ENCODE measurements around the gene GUCY1A2. TPM values are rescaled to one million over a fixed set of nuclear protein-coding genes. Genes with fewer than 3 reads are reported as not detected.

The GUCY1A2 gene
- total RNA-seq, 1 donor from 2014 or later: 23.8 TPM

DNA sequence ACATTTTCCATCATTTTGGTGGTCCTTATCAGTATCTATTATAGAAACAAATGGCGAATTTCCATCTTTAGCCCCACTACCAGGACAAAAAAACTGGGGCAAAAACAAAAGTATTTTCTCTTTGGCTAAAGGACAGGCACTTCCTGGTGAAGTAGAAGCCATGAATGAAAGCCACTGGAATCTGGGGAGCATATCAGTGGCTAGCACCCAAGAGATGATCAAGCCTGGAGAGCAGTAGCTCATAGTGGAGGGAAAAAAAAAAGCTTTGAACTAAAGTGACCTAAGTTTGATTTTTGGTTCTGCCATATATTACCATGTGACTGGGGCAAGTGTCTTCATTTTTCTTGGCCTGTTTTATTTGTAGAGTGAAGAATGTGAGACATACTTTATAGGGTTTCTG, 272.3 kb downstream of the GUCY1A2 start:
- DNase-seq (ENCODE audit: low spot score): no peak

DNA sequence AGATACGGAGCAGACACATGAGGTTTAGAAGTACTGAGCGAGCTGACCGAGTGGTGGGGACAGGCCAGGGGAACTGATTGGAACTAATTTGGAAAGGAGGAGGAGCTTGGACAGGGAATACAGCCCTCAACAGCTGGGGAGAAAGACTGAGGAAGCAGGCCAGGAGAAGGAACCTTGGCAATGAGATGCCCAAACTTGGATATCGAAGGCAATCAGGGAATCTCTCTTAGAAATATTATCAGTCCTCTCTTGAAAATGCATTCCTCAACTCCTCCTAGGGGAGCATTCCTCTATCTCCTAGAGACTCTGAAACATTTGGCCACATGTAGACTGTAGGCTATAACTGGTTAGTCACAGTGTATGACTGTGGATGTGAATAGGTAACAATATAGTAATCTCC, 284.6 kb downstream of the GUCY1A2 start:
- no peak for DNase-seq (ENCODE audit: low spot score)

DNA sequence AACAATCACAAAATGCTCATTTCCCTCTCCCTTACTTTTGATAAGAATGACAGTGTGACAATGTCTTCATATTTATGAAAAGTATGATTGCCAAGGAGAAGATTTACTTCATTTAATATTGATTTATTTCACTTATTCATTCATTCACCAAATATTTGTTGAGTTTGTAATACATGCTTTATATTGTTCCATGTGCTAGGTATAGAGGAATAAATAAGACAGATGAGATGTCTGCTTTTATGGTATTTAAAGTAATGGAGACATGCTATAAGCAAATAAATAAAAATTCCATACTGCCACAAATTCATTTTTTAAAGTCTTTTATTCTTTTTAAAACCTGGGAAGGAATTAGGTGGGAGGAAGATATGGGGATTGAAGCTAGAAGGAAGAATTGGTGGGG, 289.4 kb downstream of the GUCY1A2 start:
- no peak for DNase-seq (ENCODE audit: low spot score)

DNA sequence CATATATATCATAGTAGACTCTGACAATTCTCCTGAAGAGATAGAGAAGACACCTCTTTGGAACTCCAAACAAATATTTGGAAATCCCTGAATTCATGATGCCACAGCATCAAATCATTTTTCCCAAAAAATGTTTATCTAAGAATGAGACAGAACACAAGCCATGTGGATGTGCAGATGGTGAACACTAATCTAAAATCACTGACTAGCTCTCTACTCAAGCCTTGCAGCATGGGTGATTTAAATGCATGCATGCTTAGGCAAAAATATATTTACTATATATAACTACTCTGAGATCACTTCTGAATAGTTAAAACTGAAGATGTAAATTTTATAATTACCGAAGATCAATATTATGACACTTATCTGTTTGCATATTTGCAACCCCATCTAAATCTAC, 289.9 kb downstream of the GUCY1A2 start:
- no peak for DNase-seq (ENCODE audit: low spot score)

DNA sequence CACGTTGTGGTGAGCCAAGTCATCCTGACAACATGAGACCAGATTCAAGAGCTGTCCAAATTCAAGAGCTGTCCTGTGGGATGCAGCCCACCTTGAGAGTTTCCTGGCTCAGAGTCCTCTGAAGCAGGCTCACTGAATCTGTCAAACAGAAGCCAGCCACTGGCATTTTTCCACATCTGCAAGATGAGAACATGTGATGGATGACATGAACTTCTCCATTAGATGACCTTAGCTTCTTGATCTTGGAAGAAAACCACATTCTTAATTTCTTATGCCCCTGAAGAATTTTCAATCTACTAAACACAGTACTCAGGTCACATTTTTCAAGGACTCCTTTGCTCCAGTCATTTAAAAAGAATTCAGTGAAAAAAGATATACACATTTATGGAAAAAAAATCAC, 291.0 kb downstream of the GUCY1A2 start:
- no peak for DNase-seq (ENCODE audit: low spot score)

DNA sequence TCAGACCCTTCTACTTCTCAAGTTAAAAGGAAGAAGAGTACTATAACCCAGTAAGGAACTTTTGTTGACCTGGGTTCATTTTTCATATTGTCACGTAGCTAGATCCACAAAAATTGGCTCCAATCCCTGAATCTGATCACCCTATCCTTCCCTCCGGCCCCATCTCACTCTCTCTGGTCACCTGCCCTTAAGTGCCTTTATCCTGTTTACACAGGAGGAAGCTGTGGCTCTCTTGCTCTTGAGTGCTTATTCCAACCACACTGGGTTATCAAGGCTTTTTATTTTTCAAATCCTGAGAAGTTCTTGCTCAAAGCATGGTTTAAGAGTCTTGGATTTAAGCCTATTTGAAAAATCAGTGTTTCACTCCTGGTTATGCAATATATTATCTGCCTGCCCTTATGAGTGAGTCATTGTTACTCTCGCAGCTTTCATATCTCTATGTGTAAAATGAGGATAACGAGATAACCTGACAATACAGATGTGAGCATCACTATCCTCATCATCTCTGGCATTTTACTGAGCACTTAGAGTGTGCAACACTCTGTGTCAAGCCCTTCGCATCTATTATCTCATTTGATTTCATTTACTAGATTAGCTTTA, 293.9 kb downstream of the GUCY1A2 start:
- no peak for DNase-seq (ENCODE audit: low spot score)

DNA sequence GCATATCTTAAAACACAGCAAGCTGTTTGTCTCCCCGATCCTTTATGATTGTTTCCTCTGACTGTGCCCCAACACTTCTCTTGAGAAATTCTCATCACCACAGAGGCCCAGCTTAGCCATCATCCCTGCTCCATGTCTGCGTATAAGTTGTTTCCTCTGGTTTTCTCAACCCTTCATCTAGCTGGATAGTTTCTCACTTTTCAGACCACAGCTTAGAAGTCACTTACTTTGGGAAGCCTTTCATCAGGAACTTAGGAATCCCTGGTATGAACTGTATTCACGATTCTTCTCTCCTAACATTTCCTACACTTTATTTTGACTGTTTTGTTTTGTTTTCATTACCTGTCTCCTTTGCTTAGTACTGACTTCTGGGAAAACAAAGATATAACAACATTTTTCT, 295.2 kb downstream of the GUCY1A2 start:
- no peak for DNase-seq (ENCODE audit: low spot score)

DNA sequence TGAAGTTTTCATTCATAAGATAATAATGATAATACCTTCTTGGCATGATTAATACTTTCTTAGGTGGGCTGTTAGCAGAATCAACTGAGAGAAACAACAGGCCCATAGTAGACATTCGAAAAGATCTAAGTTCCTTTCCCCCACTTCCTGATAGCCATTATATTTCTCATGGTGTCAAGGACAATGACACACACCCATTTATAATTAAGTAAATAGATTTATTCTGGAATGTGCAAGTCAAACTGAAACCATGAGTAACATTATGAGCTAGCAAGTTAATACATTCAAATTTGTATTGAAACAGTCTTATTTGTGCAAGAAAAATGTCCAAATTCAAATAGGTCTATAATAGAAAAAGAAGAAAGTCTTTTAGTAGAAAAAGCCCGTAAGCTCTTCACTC, 301.1 kb downstream of the GUCY1A2 start:
- DNase-seq (ENCODE audit: low spot score): no peak

DNA sequence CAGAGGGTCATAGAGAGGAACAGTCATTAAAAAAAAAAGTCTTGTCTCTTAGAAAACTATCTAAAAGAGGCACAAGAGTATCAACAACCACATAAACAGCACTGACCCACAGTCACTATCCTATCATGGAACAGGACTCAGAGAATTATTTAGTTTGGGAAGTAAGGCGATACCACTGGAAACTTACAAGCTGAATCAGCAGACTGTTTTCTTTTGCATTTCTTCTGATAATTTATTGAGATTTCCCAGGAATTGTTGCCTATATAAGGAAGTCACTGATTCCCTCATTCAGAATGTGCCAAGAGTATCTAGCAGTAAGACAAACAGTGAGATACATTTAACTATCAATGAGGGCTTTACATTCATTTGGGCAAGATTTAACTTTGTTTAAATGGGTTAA, 304.1 kb downstream of the GUCY1A2 start:
- DNase-seq (ENCODE audit: low spot score): no peak

DNA sequence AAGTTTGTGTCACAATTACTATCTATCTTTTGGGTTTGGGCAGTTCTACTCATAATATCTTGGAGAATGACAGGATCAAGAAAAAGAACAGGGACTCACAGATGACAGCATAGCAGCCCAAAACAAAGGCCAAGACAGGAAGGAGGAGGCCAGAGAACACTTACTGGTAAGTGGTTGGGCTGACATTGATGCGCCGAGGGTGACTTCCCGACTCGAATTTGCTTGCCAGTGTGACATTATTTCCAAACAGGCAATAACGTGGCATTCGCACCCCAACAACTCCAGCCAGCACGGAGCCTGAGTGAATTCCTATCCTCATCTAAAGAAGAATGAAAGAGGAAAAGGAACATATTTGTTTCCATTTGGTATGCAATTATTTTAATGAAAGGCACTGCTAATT, 309.9 kb downstream of the GUCY1A2 start:
- no peak for DNase-seq (ENCODE audit: low spot score)

DNA sequence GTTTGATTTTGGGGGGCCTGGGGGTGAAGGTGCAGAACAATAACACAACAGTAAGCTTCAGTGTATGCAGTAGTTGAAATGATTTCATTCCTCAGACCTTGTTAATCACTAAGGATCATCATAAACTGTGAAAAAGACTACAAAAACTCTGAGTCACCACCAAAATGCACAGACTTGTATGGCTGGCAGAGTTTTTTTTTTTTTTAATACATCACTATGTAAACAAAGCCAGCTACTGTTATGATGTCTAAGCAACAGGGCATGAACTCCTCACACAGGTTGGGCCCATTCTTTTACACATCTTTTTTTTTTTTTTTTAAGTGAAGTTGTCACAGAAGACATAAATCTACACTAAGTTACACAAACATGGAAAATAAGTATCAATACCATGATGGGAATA, 311.9 kb downstream of the GUCY1A2 start:
- no peak for DNase-seq (ENCODE audit: low spot score)

DNA sequence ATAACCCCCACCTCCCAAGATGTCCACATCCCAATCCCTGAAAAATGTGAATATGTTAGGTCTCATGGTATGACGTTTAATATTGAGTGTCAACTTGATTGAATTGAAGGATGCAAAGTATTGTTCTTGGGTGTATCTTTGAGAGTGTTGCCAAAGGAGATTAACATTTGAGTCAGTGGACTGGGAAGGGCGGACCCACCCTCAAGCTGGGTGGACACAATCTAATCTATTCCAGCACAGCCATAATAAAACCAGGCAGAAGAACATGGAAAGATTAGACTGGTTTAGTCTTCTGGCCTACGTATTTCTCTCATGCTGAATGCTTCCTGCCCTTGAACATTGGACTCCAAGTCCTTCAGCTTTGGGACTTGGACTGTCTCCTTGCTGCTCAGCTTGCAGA, 315.5 kb downstream of the GUCY1A2 start:
- no peak for DNase-seq (ENCODE audit: low spot score)

DNA sequence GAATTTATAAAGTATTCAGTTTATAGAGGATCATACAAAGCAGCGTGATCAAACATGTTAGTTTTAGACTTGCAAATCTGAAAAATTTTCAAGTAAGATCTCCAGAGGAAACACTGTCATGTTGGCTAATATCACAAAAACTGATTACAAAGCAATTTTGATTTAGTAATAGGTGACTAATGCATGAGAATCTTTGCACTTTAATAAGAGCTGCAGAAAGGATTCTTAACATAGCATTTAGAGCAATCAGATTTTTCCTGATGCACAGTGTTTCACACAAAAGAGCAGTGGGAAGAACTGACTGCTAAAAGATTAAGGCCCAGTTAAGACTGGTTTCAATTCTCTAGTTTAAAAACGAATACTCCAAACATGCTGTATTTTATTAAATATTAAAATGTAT, 321.2 kb downstream of the GUCY1A2 start:
- DNase-seq (ENCODE audit: low spot score): no peak

DNA sequence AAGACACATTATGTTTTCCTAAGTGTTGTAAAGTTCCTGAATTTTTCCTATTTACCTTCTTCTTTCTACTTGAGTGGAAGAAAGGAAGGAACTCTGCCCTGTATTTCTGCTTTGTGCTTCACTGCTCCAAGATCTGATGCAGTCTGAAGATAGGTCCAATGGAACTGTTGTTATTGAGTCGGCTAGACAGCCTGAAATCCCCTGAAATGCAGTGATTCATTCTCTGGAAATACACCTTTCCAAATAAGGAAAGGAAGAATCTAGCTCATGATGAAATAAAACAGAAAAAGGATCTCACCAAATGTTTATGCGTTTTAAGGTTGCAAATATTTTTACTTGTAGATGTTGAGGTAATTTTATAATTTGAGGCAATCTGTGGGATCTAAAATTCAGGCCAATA, 322.8 kb downstream of the GUCY1A2 start:
- no peak for DNase-seq (ENCODE audit: low spot score)

DNA sequence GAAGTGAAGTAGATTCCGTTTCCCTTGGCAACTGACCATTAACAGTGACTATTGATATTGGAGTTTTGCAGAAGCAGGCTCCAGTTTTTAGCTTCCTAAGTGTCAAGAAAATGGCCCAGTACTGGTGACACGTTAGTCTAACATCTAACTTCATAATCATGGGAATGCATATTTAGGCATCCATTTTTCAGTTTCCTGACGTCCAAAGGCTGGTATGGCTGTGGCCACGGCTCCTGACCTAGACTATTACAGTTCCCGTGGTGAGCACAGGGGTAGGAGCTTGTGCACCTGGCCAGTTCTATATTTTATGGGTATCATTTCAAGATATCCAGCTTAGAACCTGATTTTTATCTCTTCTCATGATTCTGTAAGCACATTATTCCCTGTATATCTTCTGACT, 323.8 kb downstream of the GUCY1A2 start:
- DNase-seq (ENCODE audit: low spot score): no peak

DNA sequence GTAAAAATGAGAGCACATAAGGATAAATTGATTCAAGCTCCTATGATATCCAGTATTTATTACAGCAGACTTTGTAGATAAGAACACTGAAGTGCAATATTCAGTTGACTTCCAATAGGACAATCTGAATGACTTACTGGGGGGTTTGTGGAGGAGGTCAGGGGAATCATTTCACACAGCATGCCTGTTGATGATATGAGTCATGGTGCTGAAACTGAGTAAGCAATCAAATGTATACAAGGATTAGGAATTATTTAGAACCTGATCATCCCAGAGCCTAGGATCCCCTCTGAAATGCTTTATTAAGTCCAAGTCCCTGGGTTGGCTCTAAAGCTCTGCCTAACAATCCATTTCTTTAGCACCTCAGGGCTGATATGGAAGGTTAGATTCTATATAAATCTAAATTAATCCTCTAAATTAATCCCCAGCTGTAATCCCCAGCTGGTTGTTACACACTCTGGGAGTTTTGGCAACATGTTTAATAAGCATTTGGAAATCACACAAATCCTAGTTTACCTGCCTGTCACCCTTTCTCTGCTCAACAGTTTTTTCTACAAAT, 326.4 kb downstream of the GUCY1A2 start:
- DNase-seq (ENCODE audit: low spot score): no peak

DNA sequence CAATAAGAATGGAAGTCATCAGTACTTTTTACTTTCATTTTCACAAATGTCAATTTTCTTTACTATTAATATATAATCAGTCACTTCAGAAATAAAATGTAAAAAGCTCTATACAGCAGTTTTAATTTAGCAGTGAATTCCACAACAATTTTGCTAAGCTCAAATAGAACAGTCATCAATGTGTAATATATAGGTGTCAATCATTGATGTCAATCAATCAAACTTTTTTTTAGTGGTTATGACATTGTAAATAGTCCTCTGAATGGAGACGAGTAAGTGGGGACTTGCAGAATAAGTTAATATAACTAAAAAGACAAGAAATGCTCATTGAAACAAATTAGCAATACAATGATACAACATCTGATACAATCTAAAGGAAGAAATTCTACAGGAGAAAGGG, 327.4 kb downstream of the GUCY1A2 start:
- DNase-seq (ENCODE audit: low spot score): no peak

DNA sequence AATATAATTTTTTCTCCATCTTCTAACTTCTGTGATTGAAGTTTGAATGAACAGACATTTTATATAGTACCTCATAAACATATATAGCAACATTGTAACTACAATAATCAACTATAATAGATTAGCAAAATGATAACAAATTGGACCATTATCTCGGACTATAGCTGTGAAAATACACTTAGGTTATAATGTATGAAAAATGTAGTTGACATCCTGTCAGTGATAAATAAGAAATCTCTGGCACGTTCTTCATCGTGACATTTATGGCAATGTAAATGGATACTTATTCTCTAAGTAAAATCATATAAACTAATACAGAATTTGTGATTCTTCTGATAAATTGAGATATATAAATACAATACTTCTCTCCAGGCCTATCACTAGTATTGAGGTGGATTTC, 333.3 kb downstream of the GUCY1A2 start:
- no peak for DNase-seq (ENCODE audit: low spot score)

DNA sequence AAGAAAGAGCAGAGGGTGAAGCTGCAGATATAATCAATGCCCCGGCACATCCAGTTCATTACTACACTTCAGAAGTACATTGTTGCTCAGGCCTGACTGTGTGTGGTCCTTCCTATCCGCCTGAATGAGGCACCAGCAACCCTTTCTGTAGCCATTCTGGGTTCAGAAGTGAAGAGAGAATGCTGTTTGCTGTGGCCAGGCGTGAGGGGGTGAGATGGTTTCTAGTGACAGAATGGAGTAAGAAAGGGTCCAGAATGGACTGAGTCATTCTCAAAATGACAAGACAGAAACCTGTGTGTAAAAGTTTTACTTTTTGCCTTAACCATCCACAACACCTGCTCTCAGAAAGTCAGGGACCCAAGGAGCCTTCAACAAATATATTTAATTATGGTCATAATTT, 334.8 kb downstream of the GUCY1A2 start:
- no peak for DNase-seq (ENCODE audit: low spot score)

DNA sequence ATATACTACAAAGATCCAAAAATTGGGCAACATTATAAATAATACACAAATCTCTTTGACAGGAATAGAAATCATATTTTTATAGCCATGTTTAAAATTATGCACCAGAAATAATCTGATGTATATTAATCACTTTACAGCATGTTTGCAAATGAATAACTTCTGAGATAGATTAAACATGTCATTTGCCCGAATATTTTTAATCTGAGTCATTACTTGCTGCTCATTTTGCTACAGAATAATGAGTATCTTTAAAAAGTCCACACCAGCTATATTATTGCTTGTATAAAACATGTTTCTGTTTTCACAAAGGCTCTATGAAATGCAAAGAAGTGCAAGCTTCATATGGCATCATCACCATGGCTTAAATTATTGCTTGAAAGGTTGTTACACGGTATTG, 336.8 kb downstream of the GUCY1A2 start:
- no peak for DNase-seq (ENCODE audit: low spot score)

DNA sequence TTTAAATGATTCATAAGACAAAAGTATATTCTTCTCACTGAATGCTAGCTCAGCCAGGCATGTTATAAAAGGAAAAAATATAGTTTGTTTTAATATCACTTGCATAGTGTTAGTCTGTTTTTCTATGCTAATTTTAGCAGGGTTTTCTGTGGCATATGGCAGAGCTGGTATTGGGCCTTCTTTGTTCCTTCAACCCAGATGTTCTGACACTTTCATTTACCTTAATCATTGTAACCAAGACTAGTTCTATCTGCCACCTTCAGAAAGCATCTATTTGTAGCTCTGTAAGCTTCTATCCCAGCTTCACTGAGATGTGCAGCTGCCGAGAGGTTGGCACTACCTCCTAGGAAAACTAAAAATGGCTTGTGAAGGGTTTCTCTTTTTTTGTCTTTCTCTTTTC, 338.7 kb downstream of the GUCY1A2 start:
- DNase-seq (ENCODE audit: low spot score): no peak

DNA sequence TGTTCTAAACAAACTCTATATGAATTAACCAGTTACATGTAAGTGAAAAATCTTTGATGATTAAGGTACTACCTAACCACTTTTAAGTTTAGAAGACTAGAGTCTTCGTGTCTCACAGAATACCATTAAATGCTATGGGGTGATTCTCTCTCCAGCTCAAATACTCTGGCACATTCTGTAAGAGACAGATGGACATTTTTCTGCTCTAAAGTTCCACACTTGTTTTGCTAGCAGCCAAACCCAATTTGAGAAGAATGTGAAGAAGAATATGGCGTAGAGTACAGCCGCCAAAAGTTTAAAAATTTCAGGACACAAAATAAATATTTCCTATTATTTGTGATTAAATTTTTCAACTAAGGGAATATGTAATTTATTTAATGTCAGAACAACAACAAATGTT, 339.1 kb downstream of the GUCY1A2 start:
- no peak for DNase-seq (ENCODE audit: low spot score)

DNA sequence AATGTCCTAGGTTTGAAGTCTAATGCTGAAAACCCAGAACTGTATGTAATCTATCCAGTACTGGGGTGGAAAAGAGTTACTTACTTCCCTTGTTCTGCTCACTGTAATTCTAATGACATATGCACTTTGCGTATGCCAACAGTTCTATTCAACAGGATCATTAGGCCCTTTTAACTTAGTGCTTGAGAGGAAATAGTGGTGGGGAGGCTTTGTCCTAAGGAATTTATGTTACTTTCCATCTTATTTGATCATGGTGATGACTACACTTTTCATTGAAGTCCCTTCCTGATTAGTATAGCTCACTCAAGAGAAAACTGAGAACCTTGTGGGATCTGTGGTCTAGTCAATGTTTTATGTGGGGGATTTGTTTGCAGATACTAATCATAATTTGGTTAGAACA, 348.2 kb downstream of the GUCY1A2 start:
- no peak for DNase-seq (ENCODE audit: low spot score)

DNA sequence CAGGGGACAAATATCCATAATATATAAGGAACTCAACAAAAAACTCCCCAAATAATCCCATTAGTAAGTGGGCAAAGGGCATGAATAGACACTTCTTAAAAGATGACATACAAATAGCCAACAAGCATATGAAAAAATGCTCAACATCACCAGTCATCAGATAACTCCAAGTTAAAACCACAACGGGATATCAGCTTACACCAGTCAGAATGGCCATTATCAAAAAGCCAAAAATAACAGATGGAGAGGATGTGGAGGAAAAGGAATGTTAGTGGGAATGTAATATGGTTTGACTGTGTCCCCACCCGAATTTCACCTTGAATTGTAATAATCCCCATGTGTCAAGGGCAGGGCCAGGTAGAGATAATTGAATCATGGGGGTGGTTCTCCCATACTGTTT, 350.1 kb downstream of the GUCY1A2 start:
- no peak for DNase-seq (ENCODE audit: low spot score)
